GM12878 (cell line): ENCODE data around the gene SRPK3. TPM values are rescaled to one million over a fixed set of nuclear protein-coding genes. Genes with fewer than 3 reads are reported as not detected.

Experiments
- BRCA1 ChIP-seq: IDR thresholded peaks from 2 replicates; pipeline ENCODE4 v1.6.1; 2011; ENCODE audit warnings: low read depth, low read length, improper control_type of control experiment
- GATAD2B ChIP-seq: fragments of 450-650 bp; conservative IDR thresholded peaks from 2 replicates; pipeline ENCODE4 v1.6.1; 2017; ENCODE audit warnings: low read depth, mild to moderate bottlenecking, moderate library complexity
- KLF5 ChIP-seq: fragments of 450-650 bp; IDR thresholded peaks from 2 replicates; pipeline ENCODE4 v1.6.1; 2014; ENCODE audit warnings: mild to moderate bottlenecking; ENCODE audit not compliant: partially characterized antibody
- MTA2 ChIP-seq: fragments of 450-650 bp; IDR thresholded peaks from 2 replicates; pipeline ENCODE4 v1.6.1; 2016; ENCODE audit warnings: low read depth, mild to moderate bottlenecking, moderate library complexity
- RAD51 ChIP-seq: fragments of 450-650 bp; IDR thresholded peaks from 2 replicates; pipeline ENCODE4 v1.6.1; 2016; ENCODE audit warnings: moderate library complexity, mild to moderate bottlenecking, inconsistent platforms
- TAF1 ChIP-seq: IDR thresholded peaks from 2 replicates; pipeline ENCODE4 v1.6.1; 2011; ENCODE audit warnings: mild to moderate bottlenecking, low read depth, low read length, borderline replicate concordance
- polyA plus RNA-seq, 11 experiments: library from polyadenylated mRNA; depleted of rRNA in 4 of 11; unstranded in 6 of 11; stranded (reverse) in 5 of 11; fragments of >200 nt; fragmentation: Nextera tagmentation in 4 of 11; fragmentation: Illumina TruSeq in 1 of 11; extraction: Ambion mirVana in 4 of 11; extraction: Trizol in 1 of 11; gene quantifications; 1 replicate in 1 of 11; 2 replicates in 10 of 11; pipeline versions ENCODE4 v1.2.1 to v1.2.3, GENCODE V29; 2011 to 2016; ENCODE audit warnings: inconsistent platforms in 2 of 11, missing spikeins in 2 of 11, low read depth in 1 of 11
- total RNA-seq, 4 experiments: library from RNA; depleted of rRNA in 3 of 4; stranded (reverse); fragments of >200 nt in 3 of 4; fragmentation: Illumina TruSeq in 1 of 4; extraction: Trizol in 1 of 4; gene quantifications; 2 replicates each; pipeline versions ENCODE4 v1.2.1 to v1.2.3, GENCODE V29; 2013 to 2021
- TF ChIP-seq, protein P1 (sequence below): fragments of 450-650 bp; IDR thresholded peaks from 2 replicates; pipeline ENCODE4 v1.6.1; 2018; ENCODE audit warnings: mild to moderate bottlenecking, low read depth, moderate library complexity; ENCODE audit not compliant: partially characterized antibody
- TF ChIP-seq, protein P2 (sequence below): IDR thresholded peaks from 2 replicates; pipeline ENCODE4 v1.6.1; 2012; ENCODE audit warnings: low read depth, low read length, improper control_type of control experiment
- TF ChIP-seq, protein P3 (sequence below): fragments of 450-650 bp; conservative IDR thresholded peaks from 2 replicates; pipeline ENCODE4 v1.6.1; 2017; ENCODE audit warnings: mild to moderate bottlenecking, moderate library complexity

The SRPK3 gene
- total and polyA plus RNA-seq, 10 of the 15 experiments (the other 5 are each of a cell fraction or from before 2014, with no cell fraction given): 0.05 to 0.19 TPM; not detected in 8

DNA sequence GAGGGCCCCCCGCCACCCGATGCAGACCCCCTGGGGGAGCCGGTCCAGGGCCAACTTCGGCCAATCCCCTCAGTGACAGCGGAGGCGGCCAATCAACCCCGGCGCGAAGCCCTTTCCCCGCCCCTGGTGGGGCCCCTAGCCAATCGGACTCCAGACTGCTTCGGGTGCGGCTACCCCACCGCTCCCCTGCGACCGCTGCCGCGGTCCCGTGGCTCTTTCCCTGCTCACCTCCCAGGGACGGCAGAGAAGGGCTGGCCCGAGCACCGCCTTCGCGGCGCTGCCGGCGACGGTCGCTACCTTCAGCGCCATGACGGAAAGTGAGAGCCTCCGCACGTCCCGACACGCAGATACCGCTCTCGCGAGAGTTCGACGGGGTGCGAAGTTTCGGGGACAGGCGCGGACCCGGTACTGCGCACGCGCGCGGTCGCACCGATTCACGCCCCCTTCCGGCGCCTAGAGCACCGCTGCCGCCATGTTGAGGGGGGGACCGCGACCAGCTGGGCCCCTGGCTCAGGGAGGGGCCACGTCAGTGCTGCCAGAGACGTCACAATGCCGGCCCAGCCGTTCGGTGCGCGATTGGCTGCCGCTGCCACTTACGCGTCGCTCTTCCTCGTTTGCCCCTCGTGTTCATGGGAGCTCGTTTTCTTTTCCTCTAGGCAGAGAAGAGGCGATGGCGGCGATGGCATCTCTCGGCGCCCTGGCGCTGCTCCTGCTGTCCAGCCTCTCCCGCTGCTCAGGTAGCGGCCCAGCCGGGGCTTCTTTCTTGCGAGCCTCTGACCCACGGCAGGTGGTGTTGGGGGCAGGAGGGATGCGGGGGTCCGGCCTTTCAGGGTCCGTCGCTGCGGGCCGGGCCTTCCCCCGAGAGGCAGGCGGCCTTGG, 13.4 kb downstream of the SRPK3 start, which contains the start of the genes IDH3G and SSR4 (continued):
- TF ChIP-seq, protein P1, sequence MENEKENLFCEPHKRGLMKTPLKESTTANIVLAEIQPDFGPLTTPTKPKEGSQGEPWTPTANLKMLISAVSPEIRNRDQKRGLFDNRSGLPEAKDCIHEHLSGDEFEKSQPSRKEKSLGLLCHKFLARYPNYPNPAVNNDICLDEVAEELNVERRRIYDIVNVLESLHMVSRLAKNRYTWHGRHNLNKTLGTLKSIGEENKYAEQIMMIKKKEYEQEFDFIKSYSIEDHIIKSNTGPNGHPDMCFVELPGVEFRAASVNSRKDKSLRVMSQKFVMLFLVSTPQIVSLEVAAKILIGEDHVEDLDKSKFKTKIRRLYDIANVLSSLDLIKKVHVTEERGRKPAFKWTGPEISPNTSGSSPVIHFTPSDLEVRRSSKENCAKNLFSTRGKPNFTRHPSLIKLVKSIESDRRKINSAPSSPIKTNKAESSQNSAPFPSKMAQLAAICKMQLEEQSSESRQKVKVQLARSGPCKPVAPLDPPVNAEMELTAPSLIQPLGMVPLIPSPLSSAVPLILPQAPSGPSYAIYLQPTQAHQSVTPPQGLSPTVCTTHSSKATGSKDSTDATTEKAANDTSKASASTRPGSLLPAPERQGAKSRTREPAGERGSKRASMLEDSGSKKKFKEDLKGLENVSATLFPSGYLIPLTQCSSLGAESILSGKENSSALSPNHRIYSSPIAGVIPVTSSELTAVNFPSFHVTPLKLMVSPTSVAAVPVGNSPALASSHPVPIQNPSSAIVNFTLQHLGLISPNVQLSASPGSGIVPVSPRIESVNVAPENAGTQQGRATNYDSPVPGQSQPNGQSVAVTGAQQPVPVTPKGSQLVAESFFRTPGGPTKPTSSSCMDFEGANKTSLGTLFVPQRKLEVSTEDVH: no peak
- no peak for TF ChIP-seq GATAD2B
- TF ChIP-seq TAF1: peak; percentile 79
- TF ChIP-seq, protein P2, sequence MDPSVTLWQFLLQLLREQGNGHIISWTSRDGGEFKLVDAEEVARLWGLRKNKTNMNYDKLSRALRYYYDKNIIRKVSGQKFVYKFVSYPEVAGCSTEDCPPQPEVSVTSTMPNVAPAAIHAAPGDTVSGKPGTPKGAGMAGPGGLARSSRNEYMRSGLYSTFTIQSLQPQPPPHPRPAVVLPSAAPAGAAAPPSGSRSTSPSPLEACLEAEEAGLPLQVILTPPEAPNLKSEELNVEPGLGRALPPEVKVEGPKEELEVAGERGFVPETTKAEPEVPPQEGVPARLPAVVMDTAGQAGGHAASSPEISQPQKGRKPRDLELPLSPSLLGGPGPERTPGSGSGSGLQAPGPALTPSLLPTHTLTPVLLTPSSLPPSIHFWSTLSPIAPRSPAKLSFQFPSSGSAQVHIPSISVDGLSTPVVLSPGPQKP: 0 out of 2 replicates have a peak, but pooled peaks have one; percentile 9
- TF ChIP-seq, protein P3, sequence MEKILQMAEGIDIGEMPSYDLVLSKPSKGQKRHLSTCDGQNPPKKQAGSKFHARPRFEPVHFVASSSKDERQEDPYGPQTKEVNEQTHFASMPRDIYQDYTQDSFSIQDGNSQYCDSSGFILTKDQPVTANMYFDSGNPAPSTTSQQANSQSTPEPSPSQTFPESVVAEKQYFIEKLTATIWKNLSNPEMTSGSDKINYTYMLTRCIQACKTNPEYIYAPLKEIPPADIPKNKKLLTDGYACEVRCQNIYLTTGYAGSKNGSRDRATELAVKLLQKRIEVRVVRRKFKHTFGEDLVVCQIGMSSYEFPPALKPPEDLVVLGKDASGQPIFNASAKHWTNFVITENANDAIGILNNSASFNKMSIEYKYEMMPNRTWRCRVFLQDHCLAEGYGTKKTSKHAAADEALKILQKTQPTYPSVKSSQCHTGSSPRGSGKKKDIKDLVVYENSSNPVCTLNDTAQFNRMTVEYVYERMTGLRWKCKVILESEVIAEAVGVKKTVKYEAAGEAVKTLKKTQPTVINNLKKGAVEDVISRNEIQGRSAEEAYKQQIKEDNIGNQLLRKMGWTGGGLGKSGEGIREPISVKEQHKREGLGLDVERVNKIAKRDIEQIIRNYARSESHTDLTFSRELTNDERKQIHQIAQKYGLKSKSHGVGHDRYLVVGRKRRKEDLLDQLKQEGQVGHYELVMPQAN: peak; percentile 71
- TF ChIP-seq MTA2: no peak
- TF ChIP-seq RAD51: no peak
- TF ChIP-seq BRCA1: peak; percentile 83
- no peak for TF ChIP-seq KLF5
